Stomach (tissue), 9 donors: Measurements from ENCODE around the gene VTI1A. TPM values are rescaled to one million over a fixed set of nuclear protein-coding genes. Genes with fewer than 3 reads are reported as not detected.

Source experiments
- DNase-seq, 2 donors: peaks; one replicate each; pipeline versions ENCODE4 v3.0.0 to v3.0.0-alpha.2; 2013 to 2019
- H3K27ac ChIP-seq, 5 donors: fragments of 200-600 bp in 4 of 5; sonication (generic) in 4 of 5; one replicate each; pipeline ENCODE4 v1.5.1; 2013 to 2019; ENCODE audit warnings: mild to moderate bottlenecking in 1 of 5, moderate library complexity in 1 of 5
- H3K27me3 ChIP-seq, 3 donors: fragments of 200-600 bp; sonication (generic); one replicate each; pipeline ENCODE4 v1.5.1; 2017 to 2019; ENCODE audit warnings: mixed run types in 1 of 3
- H3K36me3 ChIP-seq, 4 donors: fragments of 200-600 bp; sonication (generic); 1 replicate in 3 of 4; 2 replicates in 1 of 4; pipeline ENCODE4 v1.5.1; 2016 to 2019
- H3K4me1 ChIP-seq, 4 donors: fragments of 200-600 bp; sonication (generic); one replicate each; pipeline ENCODE4 v1.5.1; 2016 to 2019
- H3K4me3 ChIP-seq, 4 donors: fragments of 200-600 bp; sonication (generic) in 3 of 4; one replicate each; pipeline ENCODE4 v1.5.1; 2016 to 2019; ENCODE audit warnings: mild to moderate bottlenecking in 1 of 4
- H3K9me3 ChIP-seq, 4 donors: fragments of 200-600 bp; sonication (generic); one replicate each; pipeline ENCODE4 v1.5.1; 2016 to 2019
- CTCF ChIP-seq, 7 experiments: fragments of 450-650 bp in 4 of 7; fragments of 200-600 bp in 3 of 7; sonication (generic) in 3 of 7; IDR thresholded peaks; one replicate each; pipeline ENCODE4 v1.5.1; 2016 to 2019; ENCODE audit warnings: antibody characterized with exemption in 7 of 7, control low read depth in 2 of 7, mild to moderate bottlenecking in 1 of 7
- EP300 ChIP-seq: sonication (generic); formaldehyde crosslinking; IDR thresholded peaks from one replicate; pipeline ENCODE4 v1.6.1; 2017; ENCODE audit warnings: antibody characterized with exemption
- POLR2A ChIP-seq, 4 donors: fragments of 450-650 bp; IDR thresholded peaks; one replicate each; pipeline ENCODE4 v1.6.1; 2016; ENCODE audit warnings: antibody characterized with exemption in 4 of 4, control low read depth in 2 of 4, mild to moderate bottlenecking in 1 of 4, moderate library complexity in 1 of 4
- POLR2AphosphoS5 ChIP-seq, 3 donors: sonication (generic); formaldehyde crosslinking; IDR thresholded peaks; one replicate each; pipeline ENCODE4 v1.6.1; 2016; ENCODE audit warnings: antibody characterized with exemption in 3 of 3
- WGBS, 5 donors: extraction: QIAGEN DNeasy Blood & Tissue Kit in 3 of 5; methylation state at CpG; one replicate each; pipeline versions ENCODE4 v1.1.5 to v1.1.7; 2013 to 2018; 5-methylcytosine and 5-hydroxymethylcytosine counted together
- intact Hi-C: fragments of 100-400 bp; cut with DNase I; formaldehyde crosslinking; loops from one replicate; pipeline ENCODE4 v1.15.1; 2023; ENCODE audit warnings: low total_unique reads
- polyA plus RNA-seq, 3 donors: library from polyadenylated mRNA; stranded (reverse); fragments of 200-250 nt; gene quantifications; one replicate each; pipeline ENCODE4 v1.2.3, GENCODE V29; 2013
- total RNA-seq, 5 donors: library from RNA; depleted of rRNA; stranded (reverse); fragments of >200 nt; gene quantifications; one replicate each; pipeline versions ENCODE4 v1.1.0 to v1.2.3, GENCODE V29; 2014 to 2016
- donor health status: healthy with polysubstance abuse.
- donor health status: Bipolar disorder and iron deficiency.
- donor health status: healthy.

The VTI1A gene
- total and polyA plus RNA-seq, 8 donors, result 6.5 to 222 (median 57.4) TPM

- DNase-seq, result no peak
- H3K4me1 ChIP-seq, result no peaks in the 10 kb centered on the region
- no peaks in the 10 kb centered on the region for H3K9me3 ChIP-seq
- intact Hi-C loops, result loop anchor here (10.0 kb wide), 1 partner anchor 402 kb away; no protein-coding TSS in a partner anchor
- no peaks in the 10 kb centered on the region for H3K27me3 ChIP-seq
- no peak for TF ChIP-seq POLR2A (IDR thresholded peaks at IDR 0.05)
- no peak for TF ChIP-seq POLR2AphosphoS5 (IDR thresholded peaks at IDR 0.05)
- TF ChIP-seq CTCF (IDR thresholded peaks at IDR 0.05), result no peak
- 52 to 64% (median 57%) methylated on average over 3 of the region's 3 CpGs for WGBS, 5 donors
- no peak overlapping the region for H3K4me3 ChIP-seq
- no peak overlapping the region for H3K27ac ChIP-seq
- no peaks in the 10 kb centered on the region for H3K36me3 ChIP-seq
These were observed 275.7 kb downstream of the VTI1A start for GRCh38 chr10:112722758-112723157.

GRCh38 chr10:112723876-112724275 is 276.9 kb downstream of the VTI1A start:
- intact Hi-C loops, result loop anchor here (10.0 kb wide), 1 partner anchor 401 kb away; no protein-coding TSS in a partner anchor

GRCh38 chr10:112724404-112724991 is 277.5 kb downstream of the VTI1A start:
- 81 to 91% (median 88%) methylated on average over 2 of the region's 2 CpGs for WGBS, 5 donors
- peaks cover 0 to 9% (median 4%) of the 10 kb centered on the region in 4 donors for H3K4me1 ChIP-seq
- no peaks in the 10 kb centered on the region for H3K36me3 ChIP-seq
- no peak for TF ChIP-seq POLR2A (IDR thresholded peaks at IDR 0.05)
- TF ChIP-seq CTCF (IDR thresholded peaks at IDR 0.05), result no peak
- TF ChIP-seq EP300, result no peak
- TF ChIP-seq POLR2AphosphoS5 (IDR thresholded peaks at IDR 0.05), result no peak
- DNase-seq, result no peak
- no peaks in the 10 kb centered on the region for H3K9me3 ChIP-seq
- intact Hi-C loops, result loop anchor here (10.0 kb wide), 1 partner anchor 400 kb away; no protein-coding TSS in a partner anchor
- H3K27me3 ChIP-seq, result no peaks in the 10 kb centered on the region
- no peak overlapping the region for H3K27ac ChIP-seq
- H3K4me3 ChIP-seq, result no peak overlapping the region

More at GRCh38 chr10:112723876-112724275, 276.9 kb downstream of the VTI1A start:
- Histone ChIP-seq H3K27me3 (no peaks in the 10 kb centered on the region), H3K4me3 (no peak overlapping the region), H3K9me3 (no peaks in the 10 kb centered on the region), H3K36me3 (no peaks in the 10 kb centered on the region), H3K4me1 (peaks cover 0 to 8% (median 3%) of the 10 kb centered on the region in 4 donors), H3K27ac (no peak overlapping the region)
- no peak for DNase-seq
- TF ChIP-seq POLR2AphosphoS5 (IDR thresholded peaks at IDR 0.05), result no peak
- TF ChIP-seq EP300, result no peak
- no peak for TF ChIP-seq POLR2A (IDR thresholded peaks at IDR 0.05)
- TF ChIP-seq CTCF (IDR thresholded peaks at IDR 0.05), result no peak

GRCh38 chr10:112728118-112728883 is 281.3 kb downstream of the VTI1A start:
- H3K27ac ChIP-seq, result no peak overlapping the region

More at GRCh38 chr10:112728118-112728883, 281.3 kb downstream of the VTI1A start:
- H3K9me3 ChIP-seq, result no peaks in the 10 kb centered on the region
- peaks cover 0 to 13% (median 5%) of the 10 kb centered on the region in 4 donors for H3K4me1 ChIP-seq
- WGBS, 5 donors, result 66 to 80% (median 74%) methylated on average over 3 of the region's 3 CpGs
- no peak overlapping the region for H3K4me3 ChIP-seq
- H3K27me3 ChIP-seq, result no peaks in the 10 kb centered on the region
- no peak for DNase-seq
- TF ChIP-seq CTCF (IDR thresholded peaks at IDR 0.05) (no peak), POLR2A (IDR thresholded peaks at IDR 0.05) (no peak), EP300 (no peak), POLR2AphosphoS5 (IDR thresholded peaks at IDR 0.05) (no peak)
- intact Hi-C loops, result loop anchor here (10.0 kb wide), 1 partner anchor 396 kb away; no protein-coding TSS in a partner anchor
- no peaks in the 10 kb centered on the region for H3K36me3 ChIP-seq
